ENCODE measurements around the gene FOSL2.

FOSL2 gene

DNA sequence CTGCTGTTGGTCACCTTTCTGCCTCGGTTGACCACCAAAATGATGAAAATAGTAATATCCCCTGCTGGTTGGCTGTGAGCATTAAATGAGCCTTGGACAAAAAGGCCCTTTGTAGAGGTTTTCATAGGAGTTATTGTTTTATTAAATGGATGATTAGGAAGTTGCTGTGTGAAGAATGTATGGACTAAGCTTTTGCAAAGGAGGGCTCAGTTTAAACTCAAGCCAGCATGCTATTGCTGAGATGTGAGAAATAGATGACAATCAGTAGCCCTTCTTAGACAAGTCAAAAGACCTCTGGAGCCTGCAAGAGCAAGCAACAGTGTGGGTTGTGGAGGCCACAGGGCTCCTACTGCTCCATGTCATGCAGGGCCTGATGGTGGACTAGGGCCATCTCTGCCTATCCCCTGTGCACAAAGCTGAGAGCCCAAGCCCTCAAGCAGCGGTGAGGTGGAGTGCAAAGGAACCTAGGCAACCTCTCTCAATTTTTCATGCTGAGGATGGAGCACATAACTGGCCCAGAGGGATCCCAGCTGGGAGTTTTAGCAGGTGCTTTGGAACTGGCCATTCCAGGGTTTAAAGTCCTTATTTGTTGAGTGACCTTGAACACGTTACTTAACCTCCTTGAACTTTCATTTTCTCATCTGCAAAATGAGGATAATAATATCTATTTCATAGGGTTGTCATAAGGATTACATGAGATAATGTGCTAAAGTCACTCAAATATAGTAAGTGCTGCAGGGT lies 37.1 kb downstream of the FOSL2 start:
- H3K9ac ChIP-seq (ENCODE audit: low read length in 5 of 5) = no peak overlapping the region
- H3K4me1 ChIP-seq (ENCODE audit: control insufficient read depth in 5 of 5, insufficient read depth in 5 of 5, low read length in 5 of 5) = no peaks in the 10 kb centered on the region
- peaks cover 0 to 8% (median 4%) of the 10 kb centered on the region in 5 donors for H3K9me3 ChIP-seq (ENCODE audit: control insufficient read depth in 5 of 5, low read length in 5 of 5)
- no peaks in the 10 kb centered on the region for H3K36me3 ChIP-seq (ENCODE audit: control insufficient read depth in 5 of 5, insufficient read depth in 5 of 5, low read length in 5 of 5)
- no peaks in the 10 kb centered on the region for H3K27me3 ChIP-seq (ENCODE audit: control insufficient read depth in 5 of 5, insufficient read depth in 4 of 5, low read length in 5 of 5)
- H3K4me3 ChIP-seq (ENCODE audit: low read depth in 1 of 5, low read length in 5 of 5) = no peak overlapping the region
- H3K27ac ChIP-seq (ENCODE audit: low read depth, low read length) = no peak overlapping the region

DNA sequence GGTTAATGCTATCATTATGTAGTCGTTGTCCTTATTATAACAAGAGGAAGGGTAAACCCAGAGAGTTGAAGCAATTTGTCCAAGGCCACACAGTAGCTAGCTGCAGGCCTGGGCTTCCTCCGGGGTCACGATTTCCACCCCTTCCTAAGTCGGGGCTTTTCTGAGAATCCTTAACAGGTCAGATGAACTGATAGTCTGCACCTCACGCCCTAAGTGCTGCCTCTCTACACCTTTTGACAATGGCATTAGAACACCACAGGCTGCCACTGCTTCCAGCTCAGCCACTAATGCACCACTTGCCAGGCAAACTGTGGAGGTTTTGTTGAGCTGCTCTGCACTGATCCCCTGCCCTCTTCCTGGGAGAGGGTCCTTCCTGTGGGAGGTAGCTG lies 37.7 kb downstream of the FOSL2 start:
- H3K27me3 ChIP-seq (ENCODE audit: control insufficient read depth in 5 of 5, insufficient read depth in 4 of 5, low read length in 5 of 5) = no peaks in the 10 kb centered on the region
- H3K27ac ChIP-seq (ENCODE audit: low read depth, low read length) = no peak overlapping the region

GRCh38 chr2:28430788-28431418 lies 38.2 kb downstream of the FOSL2 start:
- Histone ChIP-seq H3K9ac (ENCODE audit: low read length in 5 of 5) (no peak overlapping the region), H3K27me3 (ENCODE audit: control insufficient read depth in 5 of 5, insufficient read depth in 4 of 5, low read length in 5 of 5) (no peaks in the 10 kb centered on the region), H3K4me1 (ENCODE audit: control insufficient read depth in 5 of 5, insufficient read depth in 5 of 5, low read length in 5 of 5) (no peaks in the 10 kb centered on the region), H3K9me3 (ENCODE audit: control insufficient read depth in 5 of 5, low read length in 5 of 5) (peaks cover 0 to 8% (median 4%) of the 10 kb centered on the region in 5 donors), H3K27ac (ENCODE audit: low read depth, low read length) (no peak overlapping the region), H3K4me3 (ENCODE audit: low read depth in 1 of 5, low read length in 5 of 5) (no peak overlapping the region), H3K36me3 (ENCODE audit: control insufficient read depth in 5 of 5, insufficient read depth in 5 of 5, low read length in 5 of 5) (no peaks in the 10 kb centered on the region)

More for the DNA sequence above, 37.7 kb downstream of the FOSL2 start:
- Histone ChIP-seq H3K4me1 (ENCODE audit: control insufficient read depth in 5 of 5, insufficient read depth in 5 of 5, low read length in 5 of 5) (no peaks in the 10 kb centered on the region), H3K36me3 (ENCODE audit: control insufficient read depth in 5 of 5, insufficient read depth in 5 of 5, low read length in 5 of 5) (no peaks in the 10 kb centered on the region), H3K4me3 (ENCODE audit: low read depth in 1 of 5, low read length in 5 of 5) (no peak overlapping the region), H3K9me3 (ENCODE audit: control insufficient read depth in 5 of 5, low read length in 5 of 5) (peaks cover 0 to 8% (median 4%) of the 10 kb centered on the region in 5 donors), H3K9ac (ENCODE audit: low read length in 5 of 5) (no peak overlapping the region)

DNA sequence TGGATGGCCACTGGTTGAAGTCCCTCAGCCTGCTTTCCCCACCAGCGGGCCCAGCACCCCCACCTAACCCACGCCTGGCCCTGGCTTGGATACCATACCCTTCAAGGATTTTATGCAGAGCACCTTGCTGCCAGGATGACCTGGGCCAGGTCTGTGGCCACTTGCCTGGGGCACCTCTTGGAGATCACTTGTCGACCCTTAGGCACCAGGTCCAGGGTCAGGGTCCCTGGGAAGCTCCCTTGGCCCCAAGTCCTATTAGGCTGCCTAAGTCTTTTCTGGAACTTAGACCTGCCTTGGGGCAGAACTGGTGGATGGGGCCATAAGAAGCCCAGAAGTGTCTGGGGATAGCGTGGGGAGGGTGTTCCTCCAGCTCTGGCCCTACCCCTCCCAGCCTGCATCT lies 39.1 kb downstream of the FOSL2 start:
- no peak overlapping the region for H3K9ac ChIP-seq (ENCODE audit: low read length in 5 of 5)
- H3K27ac ChIP-seq (ENCODE audit: low read depth, low read length) = no peak overlapping the region
- no peaks in the 10 kb centered on the region for H3K36me3 ChIP-seq (ENCODE audit: control insufficient read depth in 5 of 5, insufficient read depth in 5 of 5, low read length in 5 of 5)
- H3K4me3 ChIP-seq (ENCODE audit: low read depth in 1 of 5, low read length in 5 of 5) = no peak overlapping the region
- no peaks in the 10 kb centered on the region for H3K4me1 ChIP-seq (ENCODE audit: control insufficient read depth in 5 of 5, insufficient read depth in 5 of 5, low read length in 5 of 5)
- peaks cover 0 to 8% (median 4%) of the 10 kb centered on the region in 5 donors for H3K9me3 ChIP-seq (ENCODE audit: control insufficient read depth in 5 of 5, low read length in 5 of 5)
- peaks cover 0 to 2% (median 0%) of the 10 kb centered on the region in 5 donors for H3K27me3 ChIP-seq (ENCODE audit: control insufficient read depth in 5 of 5, insufficient read depth in 4 of 5, low read length in 5 of 5)

DNA sequence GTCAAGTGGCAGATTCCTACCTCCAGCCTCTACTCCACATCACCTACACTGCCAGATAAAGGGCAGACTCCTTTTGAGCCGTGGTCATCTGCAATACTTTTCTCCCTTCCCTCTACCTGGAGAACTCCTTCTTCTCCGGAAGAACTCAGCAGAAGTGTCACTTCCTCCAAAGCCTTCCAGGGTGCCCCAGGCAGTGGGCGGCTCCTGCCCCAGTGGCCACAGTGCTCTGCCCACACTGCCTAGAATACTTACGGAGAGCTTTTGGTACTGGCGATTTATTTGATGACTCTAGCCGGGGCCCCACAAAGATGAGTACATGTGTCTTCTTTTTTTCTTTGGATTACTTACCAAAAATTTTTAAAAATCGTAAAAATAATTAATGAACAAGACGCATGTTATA lies 39.7 kb downstream of the FOSL2 start:
- no peaks in the 10 kb centered on the region for H3K4me1 ChIP-seq (ENCODE audit: control insufficient read depth in 5 of 5, insufficient read depth in 5 of 5, low read length in 5 of 5)
- H3K9ac ChIP-seq (ENCODE audit: low read length in 5 of 5) = no peak overlapping the region

GRCh38 chr2:28433215-28433614 lies 40.6 kb downstream of the FOSL2 start:
- H3K36me3 ChIP-seq (ENCODE audit: control insufficient read depth in 5 of 5, insufficient read depth in 5 of 5, low read length in 5 of 5) = no peaks in the 10 kb centered on the region
- H3K27ac ChIP-seq (ENCODE audit: low read depth, low read length) = no peak overlapping the region
- no peak overlapping the region for H3K9ac ChIP-seq (ENCODE audit: low read length in 5 of 5)
- no peaks in the 10 kb centered on the region for H3K4me1 ChIP-seq (ENCODE audit: control insufficient read depth in 5 of 5, insufficient read depth in 5 of 5, low read length in 5 of 5)
- H3K27me3 ChIP-seq (ENCODE audit: control insufficient read depth in 5 of 5, insufficient read depth in 4 of 5, low read length in 5 of 5) = peaks cover 0 to 4% (median 0%) of the 10 kb centered on the region in 5 donors
- H3K9me3 ChIP-seq (ENCODE audit: control insufficient read depth in 5 of 5, low read length in 5 of 5) = peaks cover 0 to 8% (median 4%) of the 10 kb centered on the region in 5 donors
- no peak overlapping the region for H3K4me3 ChIP-seq (ENCODE audit: low read depth in 1 of 5, low read length in 5 of 5)

More for the DNA sequence above, 39.7 kb downstream of the FOSL2 start:
- Histone ChIP-seq H3K9me3 (ENCODE audit: control insufficient read depth in 5 of 5, low read length in 5 of 5) (peaks cover 0 to 8% (median 4%) of the 10 kb centered on the region in 5 donors), H3K4me3 (ENCODE audit: low read depth in 1 of 5, low read length in 5 of 5) (no peak overlapping the region), H3K27me3 (ENCODE audit: control insufficient read depth in 5 of 5, insufficient read depth in 4 of 5, low read length in 5 of 5) (peaks cover 0 to 4% (median 0%) of the 10 kb centered on the region in 5 donors), H3K36me3 (ENCODE audit: control insufficient read depth in 5 of 5, insufficient read depth in 5 of 5, low read length in 5 of 5) (no peaks in the 10 kb centered on the region), H3K27ac (ENCODE audit: low read depth, low read length) (no peak overlapping the region)

- peaks cover 0 to 4% (median 0%) of the 10 kb centered on the region in 5 donors for H3K27me3 ChIP-seq (ENCODE audit: control insufficient read depth in 5 of 5, insufficient read depth in 4 of 5, low read length in 5 of 5)
- H3K27ac ChIP-seq (ENCODE audit: low read depth, low read length) = no peak overlapping the region
- peaks cover 0 to 8% (median 4%) of the 10 kb centered on the region in 5 donors for H3K9me3 ChIP-seq (ENCODE audit: control insufficient read depth in 5 of 5, low read length in 5 of 5)
- H3K4me1 ChIP-seq (ENCODE audit: control insufficient read depth in 5 of 5, insufficient read depth in 5 of 5, low read length in 5 of 5) = no peaks in the 10 kb centered on the region
- no peak overlapping the region for H3K9ac ChIP-seq (ENCODE audit: low read length in 5 of 5)
- no peaks in the 10 kb centered on the region for H3K36me3 ChIP-seq (ENCODE audit: control insufficient read depth in 5 of 5, insufficient read depth in 5 of 5, low read length in 5 of 5)
- no peak overlapping the region for H3K4me3 ChIP-seq (ENCODE audit: low read depth in 1 of 5, low read length in 5 of 5)
Observed at GRCh38 chr2:28433935-28434599, 41.4 kb downstream of the FOSL2 start.

GRCh38 chr2:28434600-28434989 lies 41.9 kb downstream of the FOSL2 start:
- Histone ChIP-seq H3K9ac (ENCODE audit: low read length in 5 of 5) (no peak overlapping the region), H3K9me3 (ENCODE audit: control insufficient read depth in 5 of 5, low read length in 5 of 5) (peaks cover 0 to 8% (median 4%) of the 10 kb centered on the region in 5 donors), H3K27me3 (ENCODE audit: control insufficient read depth in 5 of 5, insufficient read depth in 4 of 5, low read length in 5 of 5) (peaks cover 0 to 4% (median 0%) of the 10 kb centered on the region in 5 donors), H3K36me3 (ENCODE audit: control insufficient read depth in 5 of 5, insufficient read depth in 5 of 5, low read length in 5 of 5) (no peaks in the 10 kb centered on the region), H3K4me3 (ENCODE audit: low read depth in 1 of 5, low read length in 5 of 5) (no peak overlapping the region), H3K27ac (ENCODE audit: low read depth, low read length) (no peak overlapping the region), H3K4me1 (ENCODE audit: control insufficient read depth in 5 of 5, insufficient read depth in 5 of 5, low read length in 5 of 5) (no peaks in the 10 kb centered on the region)

- Histone ChIP-seq H3K27ac (ENCODE audit: low read depth, low read length) (no peak overlapping the region), H3K9me3 (ENCODE audit: control insufficient read depth in 5 of 5, low read length in 5 of 5) (peaks cover 0 to 8% (median 4%) of the 10 kb centered on the region in 5 donors), H3K36me3 (ENCODE audit: control insufficient read depth in 5 of 5, insufficient read depth in 5 of 5, low read length in 5 of 5) (no peaks in the 10 kb centered on the region), H3K9ac (ENCODE audit: low read length in 5 of 5) (no peak overlapping the region), H3K4me1 (ENCODE audit: control insufficient read depth in 5 of 5, insufficient read depth in 5 of 5, low read length in 5 of 5) (no peaks in the 10 kb centered on the region), H3K27me3 (ENCODE audit: control insufficient read depth in 5 of 5, insufficient read depth in 4 of 5, low read length in 5 of 5) (peaks cover 0 to 4% (median 0%) of the 10 kb centered on the region in 5 donors), H3K4me3 (ENCODE audit: low read depth in 1 of 5, low read length in 5 of 5) (no peak overlapping the region)
Observed at GRCh38 chr2:28435241-28435640, 42.6 kb downstream of the FOSL2 start.

Measured in subcutaneous abdominal adipose tissue (tissue), 5 donors.